H9 (cell line): ENCODE results near the gene C19orf47. TPM values are rescaled to one million over a fixed set of nuclear protein-coding genes. Genes with fewer than 3 reads are reported as not detected.

ENCODE experiments used
- DNase-seq: peaks from one replicate; pipeline ENCODE4 v3.0.0-alpha.2; 2017
- H2AFZ ChIP-seq: one replicate; pipeline ENCODE4 v1.6.1; 2013; ENCODE audit warnings: mild to moderate bottlenecking, low read length, control low read depth, moderate library complexity
- H2AK5ac ChIP-seq: 2 replicates; pipeline ENCODE4 v1.6.1; 2013; ENCODE audit warnings: low read length, control low read depth, mixed read lengths; ENCODE audit not compliant: insufficient read length
- H2BK120ac ChIP-seq: one replicate; pipeline ENCODE4 v1.6.1; 2013; ENCODE audit warnings: low read depth, mild to moderate bottlenecking, low read length, control low read depth, inconsistent platforms; ENCODE audit not compliant: poor library complexity, severe bottlenecking
- H2BK12ac ChIP-seq: 2 replicates; pipeline ENCODE4 v1.6.1; 2013; ENCODE audit warnings: low read length, control low read depth, mixed read lengths, low read depth; ENCODE audit not compliant: insufficient read length
- H2BK15ac ChIP-seq: 2 replicates; pipeline ENCODE4 v1.6.1; 2013; ENCODE audit warnings: low read depth, low read length, control low read depth
- H2BK20ac ChIP-seq: one replicate; pipeline ENCODE4 v1.6.1; 2013; ENCODE audit warnings: low read depth, mild to moderate bottlenecking, low read length, control low read depth, inconsistent platforms; ENCODE audit not compliant: poor library complexity, severe bottlenecking
- H2BK5ac ChIP-seq: 2 replicates; pipeline ENCODE4 v1.6.1; 2013; ENCODE audit warnings: low read length, control low read depth, mixed read lengths; ENCODE audit not compliant: insufficient read length
- H3K14ac ChIP-seq: 2 replicates; pipeline ENCODE4 v1.6.1; 2013; ENCODE audit warnings: low read length, control low read depth; ENCODE audit not compliant: insufficient read depth
- H3K18ac ChIP-seq: 2 replicates; pipeline ENCODE4 v1.6.1; 2013; ENCODE audit warnings: low read depth, mild to moderate bottlenecking, mixed read lengths, low read length, control low read depth; ENCODE audit not compliant: insufficient read length
- H3K23ac ChIP-seq: 2 replicates; pipeline ENCODE4 v1.6.1; 2013; ENCODE audit warnings: low read length, control low read depth, mixed read lengths, low read depth; ENCODE audit not compliant: insufficient read length
- H3K23me2 ChIP-seq: 2 replicates; pipeline ENCODE4 v1.6.1; 2013; ENCODE audit warnings: low read depth, mild to moderate bottlenecking, mixed read lengths, low read length, control low read depth; ENCODE audit not compliant: insufficient read length, poor library complexity, severe bottlenecking
- H3K27ac ChIP-seq: 2 replicates; pipeline ENCODE4 v1.5.1; 2013; ENCODE audit warnings: low read length, control low read depth, mixed read lengths, low read depth; ENCODE audit not compliant: insufficient read length
- H3K27me3 ChIP-seq: 2 replicates; pipeline ENCODE4 v1.6.1; 2013; ENCODE audit warnings: low read length, control low read depth, inconsistent platforms; ENCODE audit not compliant: insufficient read depth
- H3K4ac ChIP-seq: 2 replicates; pipeline ENCODE4 v1.6.1; 2013; ENCODE audit warnings: low read depth, mild to moderate bottlenecking, control low read depth, inconsistent platforms, low read length, moderate library complexity
- H3K4me1 ChIP-seq: 2 replicates; pipeline ENCODE4 v1.6.1; 2013; ENCODE audit warnings: low read length, control low read depth, inconsistent platforms; ENCODE audit not compliant: insufficient read depth
- H3K4me2 ChIP-seq: 2 replicates; pipeline ENCODE4 v1.6.1; 2013; ENCODE audit warnings: low read length, control low read depth, mixed read lengths; ENCODE audit not compliant: insufficient read length, insufficient read depth
- H3K56ac ChIP-seq: 2 replicates; pipeline ENCODE4 v1.6.1; 2013; ENCODE audit warnings: low read depth, mild to moderate bottlenecking, mixed read lengths, low read length, control low read depth; ENCODE audit not compliant: insufficient read length
- H3K79me1 ChIP-seq: 2 replicates; pipeline ENCODE4 v1.6.1; 2013; ENCODE audit warnings: low read depth, mild to moderate bottlenecking, moderate library complexity, low read length, control low read depth, inconsistent platforms; ENCODE audit not compliant: insufficient read depth, poor library complexity, severe bottlenecking
- H3K79me2 ChIP-seq: 2 replicates; pipeline ENCODE4 v1.6.1; 2013; ENCODE audit warnings: low read length, control low read depth, inconsistent platforms; ENCODE audit not compliant: insufficient read depth
- H3K9ac ChIP-seq: 2 replicates; pipeline ENCODE4 v1.6.1; 2013; ENCODE audit warnings: low read length, control low read depth, mixed read lengths; ENCODE audit not compliant: insufficient read length; ENCODE audit errors: extremely low read depth
- H3K9me3 ChIP-seq: one replicate; pipeline ENCODE4 v1.6.1; 2013; ENCODE audit warnings: low read depth, low read length, inconsistent platforms; ENCODE audit not compliant: control insufficient read depth
- H3T11ph ChIP-seq: one replicate; pipeline ENCODE4 v1.6.1; 2013; ENCODE audit warnings: mild to moderate bottlenecking, low read length, control low read depth, inconsistent platforms
- H4K20me1 ChIP-seq: one replicate; pipeline ENCODE4 v1.6.1; 2013; ENCODE audit not compliant: control insufficient read depth, insufficient read length, insufficient read depth
- H4K5ac ChIP-seq: 2 replicates; pipeline ENCODE4 v1.6.1; 2013; ENCODE audit warnings: low read depth, mild to moderate bottlenecking, mixed read lengths, low read length, control low read depth; ENCODE audit not compliant: insufficient read length
- H4K8ac ChIP-seq: replicated peaks from 2 replicates; pipeline ENCODE4 v1.6.1; 2013; ENCODE audit warnings: low read length, control low read depth, mixed read lengths, low read depth; ENCODE audit not compliant: insufficient read length
- H4K91ac ChIP-seq: 2 replicates; pipeline ENCODE4 v1.6.1; 2013; ENCODE audit warnings: low read depth, mild to moderate bottlenecking, moderate library complexity, mixed read lengths, low read length, control low read depth; ENCODE audit not compliant: insufficient read length
- H3K27ac Mint-ChIP-seq, 3 experiments: 2 replicates in 2 of 3; 3 replicates in 1 of 3; pipeline ENCODE4 v1.8.0; 2020 to 2021; ENCODE audit warnings: mixed read lengths in 3 of 3, mild to moderate bottlenecking in 1 of 3, moderate library complexity in 1 of 3
- H3K27me3 Mint-ChIP-seq: 2 replicates; pipeline ENCODE4 v1.8.0; 2021; ENCODE audit warnings: low read depth, mild to moderate bottlenecking, moderate library complexity, mixed read lengths
- H3K36me3 Mint-ChIP-seq, 3 experiments: 2 replicates in 2 of 3; 3 replicates in 1 of 3; pipeline ENCODE4 v1.8.0; 2020 to 2021; ENCODE audit warnings: low read depth in 3 of 3, mixed read lengths in 3 of 3; ENCODE audit not compliant: insufficient read depth in 1 of 3
- H3K4me1 Mint-ChIP-seq, 2 experiments: 2 replicates each; pipeline ENCODE4 v1.8.0; 2020; ENCODE audit warnings: mixed read lengths in 2 of 2
- H3K4me3 Mint-ChIP-seq, 2 experiments: 2 replicates in 1 of 2; 3 replicates in 1 of 2; pipeline ENCODE4 v1.8.0; 2020 to 2021; ENCODE audit warnings: mild to moderate bottlenecking in 2 of 2, mixed read lengths in 2 of 2, moderate library complexity in 1 of 2
- H3K9me3 Mint-ChIP-seq, 2 experiments: 2 replicates in 1 of 2; 3 replicates in 1 of 2; pipeline ENCODE4 v1.8.0; 2020; ENCODE audit warnings: mild to moderate bottlenecking in 2 of 2, mixed read lengths in 2 of 2, moderate library complexity in 1 of 2
- CTCF ChIP-seq: fragments of 200-600 bp; sonication (generic); conservative IDR thresholded peaks from 3 replicates; pipeline ENCODE4 v1.8.0; 2021; ENCODE audit warnings: antibody characterized with exemption, mild to moderate bottlenecking
- WGBS: extraction: QIAGEN DNeasy Blood & Tissue Kit; methylation state at CpG from one replicate; pipeline ENCODE4 v1.1.7; 2013; ENCODE audit warnings: missing lambda C conversion rate, low lambda C conversion rate, mixed read lengths; ENCODE audit not compliant: insufficient read length; ENCODE audit errors: extremely low coverage; 5-methylcytosine and 5-hydroxymethylcytosine counted together
- total RNA-seq: library from RNA; stranded (reverse); gene quantifications from 2 replicates; pipeline ENCODE4 v1.2.1, GENCODE V29; 2021

The C19orf47 gene
- total RNA-seq, 1 experiment from 2014 or later, result 19.4 TPM

GRCh38 chr19:40358773-40359172 lies 10.6 kb upstream of the C19orf47 start:
- Histone ChIP-seq H3K23ac (no peak overlapping the region), H3K9me3 (no peaks in the 10 kb centered on the region), H3T11ph (no peak overlapping the region), H3K27me3 (no peaks in the 10 kb centered on the region), H3K4ac (no peak overlapping the region), H3K56ac (no peak overlapping the region), H3K4me1 (no peaks in the 10 kb centered on the region), H2BK120ac (no peak overlapping the region), H3K23me2 (no peaks in the 10 kb centered on the region), H2BK12ac (no peak overlapping the region), H2BK5ac (no peak overlapping the region), H4K91ac (no peak overlapping the region), H3K4me2 (no peak overlapping the region), H3K14ac (no peak overlapping the region), H2BK20ac (no peak overlapping the region), H3K79me2 (no peaks in the 10 kb centered on the region), H2AK5ac (no peak overlapping the region), H3K79me1 (no peaks in the 10 kb centered on the region), H2BK15ac (no peak overlapping the region), H4K8ac (no peak overlapping the region), H3K27ac (no peak overlapping the region), H3K18ac (no peak overlapping the region), H4K20me1 (no peaks in the 10 kb centered on the region), H3K9ac (no peak overlapping the region), H2AFZ (no peak overlapping the region), H4K5ac (no peak overlapping the region)
- TF ChIP-seq CTCF, result no peak
- H3K9me3 Mint-ChIP-seq, result no peaks in the 10 kb centered on the region
- no peak overlapping the region for H3K4me3 Mint-ChIP-seq
- no CpG with 5 or more reads among the region's 5 CpGs for WGBS
- no peaks in the 10 kb centered on the region for H3K27me3 Mint-ChIP-seq
- H3K27ac Mint-ChIP-seq, result no peak overlapping the region
- DNase-seq, result no peak
- H3K36me3 Mint-ChIP-seq, result no peaks in the 10 kb centered on the region; a peak in 1 of 7 replicates
- peaks cover 2 to 3% of the 10 kb centered on the region in 2 experiments; a peak in 3 of 4 replicates for H3K4me1 Mint-ChIP-seq
